Kidney epithelial cell (primary cell): Measurements from ENCODE around the gene PREX1. TPM values are rescaled to one million over a fixed set of nuclear protein-coding genes. Genes with fewer than 3 reads are reported as not detected.

Experiments
- DNase-seq: peaks from one replicate; pipeline ENCODE4 v3.0.0-alpha.2; 2010; ENCODE audit warnings: low read depth
- H3K27me3 ChIP-seq: 2 replicates; pipeline ENCODE4 v1.6.0; 2011; ENCODE audit warnings: low read length; ENCODE audit not compliant: control insufficient read depth, insufficient read depth
- H3K36me3 ChIP-seq: 2 replicates; pipeline ENCODE4 v1.5.1; 2011; ENCODE audit warnings: low read length; ENCODE audit not compliant: control insufficient read depth, insufficient read depth
- H3K4me3 ChIP-seq: 2 replicates; pipeline ENCODE4 v1.5.1; 2011; ENCODE audit warnings: low read depth, mild to moderate bottlenecking, control low read depth, low read length
- total RNA-seq: library from RNA; depleted of rRNA; stranded (reverse); fragments of >200 nt; gene quantifications from 2 replicates; pipeline ENCODE4 v1.2.3, GENCODE V29; 2015
- TF ChIP-seq, protein P1 (sequence below): IDR thresholded peaks from 2 replicates; pipeline ENCODE4 v1.5.1; 2011; ENCODE audit warnings: mild to moderate bottlenecking, moderate library complexity, low read length, control low read depth, inconsistent platforms; ENCODE audit not compliant: insufficient read depth, poor library complexity, severe bottlenecking

The PREX1 gene
- total RNA-seq, 1 donor from 2014 or later, result 3.5 TPM

DNA sequence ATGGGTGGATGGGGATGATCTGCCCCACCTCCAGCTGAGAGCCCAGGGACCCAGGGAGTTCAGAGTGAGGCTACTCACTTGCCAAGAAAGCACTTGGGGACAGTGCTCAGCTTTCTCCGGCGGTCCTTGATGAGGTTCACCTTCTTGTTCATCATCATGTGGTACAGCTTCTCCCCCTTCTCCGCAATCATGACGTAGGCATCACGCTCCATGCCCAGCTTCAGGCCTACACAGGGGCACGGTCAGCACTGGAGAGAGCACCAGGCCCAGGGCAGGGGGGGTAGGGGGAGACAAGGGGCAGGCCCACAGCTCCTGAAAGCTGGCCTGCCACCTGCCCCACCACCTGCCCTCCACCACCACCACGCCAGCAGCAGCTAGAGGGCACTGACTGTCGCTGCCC is 139.2 kb downstream of the PREX1 start:
- Histone ChIP-seq H3K27me3 (no peaks in the 10 kb centered on the region), H3K4me3 (no peak overlapping the region), H3K36me3 (no peaks in the 10 kb centered on the region)
- TF ChIP-seq, protein P1, sequence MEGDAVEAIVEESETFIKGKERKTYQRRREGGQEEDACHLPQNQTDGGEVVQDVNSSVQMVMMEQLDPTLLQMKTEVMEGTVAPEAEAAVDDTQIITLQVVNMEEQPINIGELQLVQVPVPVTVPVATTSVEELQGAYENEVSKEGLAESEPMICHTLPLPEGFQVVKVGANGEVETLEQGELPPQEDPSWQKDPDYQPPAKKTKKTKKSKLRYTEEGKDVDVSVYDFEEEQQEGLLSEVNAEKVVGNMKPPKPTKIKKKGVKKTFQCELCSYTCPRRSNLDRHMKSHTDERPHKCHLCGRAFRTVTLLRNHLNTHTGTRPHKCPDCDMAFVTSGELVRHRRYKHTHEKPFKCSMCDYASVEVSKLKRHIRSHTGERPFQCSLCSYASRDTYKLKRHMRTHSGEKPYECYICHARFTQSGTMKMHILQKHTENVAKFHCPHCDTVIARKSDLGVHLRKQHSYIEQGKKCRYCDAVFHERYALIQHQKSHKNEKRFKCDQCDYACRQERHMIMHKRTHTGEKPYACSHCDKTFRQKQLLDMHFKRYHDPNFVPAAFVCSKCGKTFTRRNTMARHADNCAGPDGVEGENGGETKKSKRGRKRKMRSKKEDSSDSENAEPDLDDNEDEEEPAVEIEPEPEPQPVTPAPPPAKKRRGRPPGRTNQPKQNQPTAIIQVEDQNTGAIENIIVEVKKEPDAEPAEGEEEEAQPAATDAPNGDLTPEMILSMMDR, result no peak
- DNase-seq, result no peak

- TF ChIP-seq, protein P1, result no peak
- DNase-seq, result no peak
- Histone ChIP-seq H3K27me3 (no peaks in the 10 kb centered on the region), H3K4me3 (no peak overlapping the region), H3K36me3 (no peaks in the 10 kb centered on the region)
These were observed 140.5 kb downstream of the PREX1 start for GRCh38 chr20:48687117-48687800.

- TF ChIP-seq, protein P1, result no peak
These were observed 141.3 kb downstream of the PREX1 start for GRCh38 chr20:48686238-48687116.

DNA sequence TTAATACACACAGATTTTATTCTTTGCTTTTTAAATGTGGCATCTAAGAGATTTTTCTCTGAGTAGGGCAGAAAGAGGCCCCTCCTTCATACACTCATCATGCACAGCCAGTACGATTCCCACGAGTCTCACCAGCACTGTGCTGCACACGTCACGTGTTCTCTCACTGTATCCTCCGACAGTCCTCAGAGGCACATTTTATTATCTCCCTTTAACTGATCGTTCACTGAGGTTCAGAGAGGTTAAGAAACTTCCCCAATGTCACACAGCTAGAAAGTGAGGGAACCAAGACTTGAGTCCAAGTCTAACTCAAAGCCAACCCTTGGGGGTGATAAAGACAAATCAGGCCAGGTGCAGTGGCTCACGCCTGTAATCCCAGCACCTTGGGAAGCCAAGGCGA is 142.5 kb downstream of the PREX1 start:
- no peak for DNase-seq
- no peaks in the 10 kb centered on the region for H3K36me3 ChIP-seq
- no peaks in the 10 kb centered on the region for H3K27me3 ChIP-seq
- no peak overlapping the region for H3K4me3 ChIP-seq
- TF ChIP-seq, protein P1, result no peak

More at GRCh38 chr20:48686238-48687116, 141.3 kb downstream of the PREX1 start:
- no peak overlapping the region for H3K4me3 ChIP-seq
- H3K36me3 ChIP-seq, result no peaks in the 10 kb centered on the region
- no peak for DNase-seq
- H3K27me3 ChIP-seq, result no peaks in the 10 kb centered on the region

DNA sequence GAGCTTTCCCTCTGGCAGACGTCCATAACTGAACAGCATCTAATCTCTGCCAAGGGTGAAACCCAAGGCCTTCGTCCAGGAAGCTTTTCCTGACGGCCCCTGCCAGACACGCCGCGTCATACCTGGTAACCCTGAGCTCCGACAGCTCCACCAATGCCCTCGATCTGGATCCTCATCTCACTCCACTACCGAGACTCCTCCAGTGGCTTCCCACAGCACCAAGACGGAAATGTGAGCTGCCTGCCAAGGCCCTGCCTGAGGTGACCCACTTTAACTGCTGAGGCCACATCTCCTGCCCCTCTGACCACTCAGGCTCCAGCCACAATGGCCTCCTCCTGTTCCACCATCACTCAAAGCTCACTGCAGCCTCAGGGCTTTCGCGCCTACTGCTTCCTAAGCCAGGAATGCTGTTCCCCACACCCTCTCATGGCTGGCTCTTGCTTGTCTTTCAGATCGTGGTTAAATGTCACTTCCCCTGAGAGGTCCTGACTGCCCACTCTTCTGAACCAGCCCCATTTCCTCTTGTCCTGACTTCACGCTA is 143.2 kb downstream of the PREX1 start:
- TF ChIP-seq, protein P1, result no peak
- no peaks in the 10 kb centered on the region for H3K36me3 ChIP-seq
- H3K4me3 ChIP-seq, result no peak overlapping the region
- no peak for DNase-seq
- no peaks in the 10 kb centered on the region for H3K27me3 ChIP-seq
